Esophagus squamous epithelium (tissue), 5 donors: ENCODE data around the gene HOXB6. TPM values are rescaled to one million over a fixed set of nuclear protein-coding genes. Genes with fewer than 3 reads are reported as not detected.

Experiments
- DNase-seq: peaks from one replicate; lab custom pipeline; 2025; lab: John Stamatoyannopoulos, UW
- H3K27ac ChIP-seq, 4 donors: fragments of 200-600 bp; sonication (generic); one replicate each; pipeline ENCODE4 v1.5.1; 2016 to 2019; ENCODE audit warnings: mild to moderate bottlenecking in 1 of 4
- H3K27me3 ChIP-seq, 4 donors: fragments of 200-600 bp; sonication (generic); 1 replicate in 3 of 4; 2 replicates in 1 of 4; pipeline versions ENCODE4 v1.5.1 to v1.6.0; 2017 to 2021; ENCODE audit warnings: antibody characterized with exemption in 1 of 4
- H3K36me3 ChIP-seq, 3 donors: fragments of 200-600 bp; sonication (generic); one replicate each; pipeline ENCODE4 v1.5.1; 2016 to 2019
- H3K4me1 ChIP-seq, 3 donors: fragments of 200-600 bp; sonication (generic); one replicate each; pipeline ENCODE4 v1.5.1; 2017 to 2019
- H3K4me3 ChIP-seq, 4 donors: fragments of 200-600 bp; sonication (generic); 1 replicate in 3 of 4; 2 replicates in 1 of 4; pipeline ENCODE4 v1.5.1; 2016 to 2019; ENCODE audit warnings: mild to moderate bottlenecking in 2 of 4, moderate library complexity in 1 of 4
- H3K9me3 ChIP-seq, 3 donors: fragments of 200-600 bp; sonication (generic); one replicate each; pipeline ENCODE4 v1.5.1; 2016 to 2019
- POLR2A ChIP-seq, 4 donors: fragments of 450-650 bp; IDR thresholded peaks; one replicate each; pipeline ENCODE4 v1.6.1; 2017; ENCODE audit warnings: antibody characterized with exemption in 4 of 4, mild to moderate bottlenecking in 4 of 4, moderate library complexity in 3 of 4
- WGBS, 2 donors: methylation state at CpG; one replicate each; pipeline ENCODE4 v1.1.5; 2018; 5-methylcytosine and 5-hydroxymethylcytosine counted together
- intact Hi-C: fragments of 100-400 bp; cut with DNase I; formaldehyde crosslinking; loops from one replicate; pipeline ENCODE4 v1.15.0; 2022
- total RNA-seq, 4 donors: library from RNA; depleted of rRNA; stranded (reverse); fragments of >200 nt; gene quantifications; one replicate each; pipeline ENCODE4 v1.1.0, GENCODE V29; 2016
- TF ChIP-seq, protein P1 (sequence below), 6 experiments: fragments of 450-650 bp in 4 of 6; fragments of 200-600 bp in 2 of 6; sonication (generic) in 2 of 6; IDR thresholded peaks; one replicate each; pipeline ENCODE4 v1.5.1; 2016 to 2019; ENCODE audit warnings: antibody characterized with exemption in 6 of 6, mild to moderate bottlenecking in 4 of 6, moderate library complexity in 4 of 6
- donor health status: DM: yes; HTN: yes; CAD: no.

HOXB6 gene
- total RNA-seq, 4 donors from 2014 or later: 1.3 to 3.1 TPM; not detected in 2

DNA sequence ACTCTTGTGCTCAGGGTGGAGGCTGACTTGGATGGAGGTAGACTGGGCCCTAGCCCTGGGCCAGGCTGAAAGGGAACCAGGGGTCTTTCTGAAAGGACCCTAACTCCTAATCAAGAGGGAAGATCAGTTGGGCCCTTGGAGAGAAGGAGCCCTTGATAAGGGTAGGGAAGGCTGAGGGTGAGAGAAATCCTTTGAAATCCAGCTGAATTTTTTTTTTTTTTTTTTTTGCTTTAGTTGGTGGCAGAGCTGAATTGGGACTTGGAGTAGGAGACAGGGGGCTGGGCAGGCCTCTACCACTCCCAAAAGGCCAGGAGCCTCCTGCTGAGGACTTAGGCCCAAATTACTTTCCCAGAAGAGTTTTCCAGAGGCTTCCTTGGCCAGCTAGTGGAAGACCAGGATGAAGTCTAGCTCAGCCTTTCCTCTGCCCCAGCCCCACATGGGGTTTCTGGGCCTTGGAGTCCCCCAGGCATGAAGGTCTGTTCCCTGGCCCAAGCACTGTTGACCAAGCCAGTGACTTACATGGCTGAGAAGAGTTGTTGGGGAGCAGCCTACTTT lies 14.1 kb downstream of the HOXB6 start:
- H3K27me3 ChIP-seq: peaks cover 0 to 100% (median 20%) of the 10 kb centered on the region in 4 donors
- no peak overlapping the region for H3K27ac ChIP-seq
- TF ChIP-seq POLR2A (IDR thresholded peaks at IDR 0.05): no peak
- TF ChIP-seq, protein P1, sequence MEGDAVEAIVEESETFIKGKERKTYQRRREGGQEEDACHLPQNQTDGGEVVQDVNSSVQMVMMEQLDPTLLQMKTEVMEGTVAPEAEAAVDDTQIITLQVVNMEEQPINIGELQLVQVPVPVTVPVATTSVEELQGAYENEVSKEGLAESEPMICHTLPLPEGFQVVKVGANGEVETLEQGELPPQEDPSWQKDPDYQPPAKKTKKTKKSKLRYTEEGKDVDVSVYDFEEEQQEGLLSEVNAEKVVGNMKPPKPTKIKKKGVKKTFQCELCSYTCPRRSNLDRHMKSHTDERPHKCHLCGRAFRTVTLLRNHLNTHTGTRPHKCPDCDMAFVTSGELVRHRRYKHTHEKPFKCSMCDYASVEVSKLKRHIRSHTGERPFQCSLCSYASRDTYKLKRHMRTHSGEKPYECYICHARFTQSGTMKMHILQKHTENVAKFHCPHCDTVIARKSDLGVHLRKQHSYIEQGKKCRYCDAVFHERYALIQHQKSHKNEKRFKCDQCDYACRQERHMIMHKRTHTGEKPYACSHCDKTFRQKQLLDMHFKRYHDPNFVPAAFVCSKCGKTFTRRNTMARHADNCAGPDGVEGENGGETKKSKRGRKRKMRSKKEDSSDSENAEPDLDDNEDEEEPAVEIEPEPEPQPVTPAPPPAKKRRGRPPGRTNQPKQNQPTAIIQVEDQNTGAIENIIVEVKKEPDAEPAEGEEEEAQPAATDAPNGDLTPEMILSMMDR (IDR thresholded peaks at IDR 0.05): no peak
- no peak overlapping the region for H3K4me3 ChIP-seq
- no peaks in the 10 kb centered on the region for H3K9me3 ChIP-seq
- H3K4me1 ChIP-seq: peaks cover 8 to 48% (median 28%) of the 10 kb centered on the region in 3 donors
- H3K36me3 ChIP-seq: no peaks in the 10 kb centered on the region
- intact Hi-C loops: loop anchor here (5.0 kb wide), 1 partner anchor 253 kb away; no protein-coding TSS in a partner anchor
- no peak for DNase-seq

DNA sequence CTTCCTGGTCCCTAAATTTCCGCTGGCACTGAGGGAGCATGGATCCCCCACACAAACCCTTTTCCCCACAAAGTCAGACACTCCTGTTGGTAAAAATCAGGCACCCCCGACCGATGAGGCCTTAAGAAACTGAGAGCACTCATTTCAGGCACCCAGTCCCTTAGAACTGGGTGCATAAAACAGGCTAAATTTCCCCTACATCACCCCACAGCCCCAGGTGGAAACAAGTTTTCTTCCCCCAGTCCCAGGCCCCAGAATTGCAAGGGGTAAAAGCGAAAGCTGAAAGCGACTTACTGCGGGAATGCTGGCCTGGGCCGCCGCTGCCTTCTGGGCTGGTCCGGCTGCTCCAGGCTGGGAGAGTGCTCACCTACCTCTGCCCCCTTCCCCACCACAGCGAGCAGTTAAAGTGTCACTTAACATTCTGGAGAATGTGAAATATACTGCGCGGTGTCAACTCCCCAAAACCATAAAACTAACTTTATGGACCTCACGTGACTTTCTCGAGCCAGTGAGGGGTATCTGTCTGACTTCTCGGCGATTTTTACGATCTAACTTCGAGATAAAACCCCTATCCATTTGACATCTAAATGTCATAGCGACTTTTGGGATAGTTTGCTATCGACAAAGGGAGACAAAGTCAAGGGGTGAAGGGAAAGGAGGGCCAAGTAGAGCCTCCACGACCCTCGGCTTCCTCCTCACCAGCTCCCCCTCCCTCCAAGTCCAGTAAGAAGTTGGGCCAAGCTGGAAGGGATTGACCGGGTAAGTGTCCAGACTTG lies 14.8 kb downstream of the HOXB6 start, which contains the start of gene HOXB3:
Gene HOXB3 (minus strand): TSS at position 411 of the 776 bp plus-strand sequence. CDS start 37,767 bp downstream, outside the sequence.
- no peaks in the 10 kb centered on the region for H3K9me3 ChIP-seq
- intact Hi-C loops: loop anchor here (5.0 kb wide), 1 partner anchor 253 kb away; no protein-coding TSS in a partner anchor
- peaks cover 0 to 100% (median 17%) of the 10 kb centered on the region in 4 donors for H3K27me3 ChIP-seq
- H3K36me3 ChIP-seq: no peaks in the 10 kb centered on the region
- H3K4me3 ChIP-seq: no peak within 1 kb of the TSS
- WGBS, 2 donors: 75 to 84% methylated on average over 18 to 22 of the region's 23 CpGs
- DNase-seq: no peak
- H3K27ac ChIP-seq: no peak within 1 kb of the TSS
- H3K4me1 ChIP-seq: peaks cover 8 to 55% (median 29%) of the 10 kb centered on the region in 3 donors
- TF ChIP-seq, protein P1 (IDR thresholded peaks at IDR 0.05): no peak
- no peak for TF ChIP-seq POLR2A (IDR thresholded peaks at IDR 0.05)

DNA sequence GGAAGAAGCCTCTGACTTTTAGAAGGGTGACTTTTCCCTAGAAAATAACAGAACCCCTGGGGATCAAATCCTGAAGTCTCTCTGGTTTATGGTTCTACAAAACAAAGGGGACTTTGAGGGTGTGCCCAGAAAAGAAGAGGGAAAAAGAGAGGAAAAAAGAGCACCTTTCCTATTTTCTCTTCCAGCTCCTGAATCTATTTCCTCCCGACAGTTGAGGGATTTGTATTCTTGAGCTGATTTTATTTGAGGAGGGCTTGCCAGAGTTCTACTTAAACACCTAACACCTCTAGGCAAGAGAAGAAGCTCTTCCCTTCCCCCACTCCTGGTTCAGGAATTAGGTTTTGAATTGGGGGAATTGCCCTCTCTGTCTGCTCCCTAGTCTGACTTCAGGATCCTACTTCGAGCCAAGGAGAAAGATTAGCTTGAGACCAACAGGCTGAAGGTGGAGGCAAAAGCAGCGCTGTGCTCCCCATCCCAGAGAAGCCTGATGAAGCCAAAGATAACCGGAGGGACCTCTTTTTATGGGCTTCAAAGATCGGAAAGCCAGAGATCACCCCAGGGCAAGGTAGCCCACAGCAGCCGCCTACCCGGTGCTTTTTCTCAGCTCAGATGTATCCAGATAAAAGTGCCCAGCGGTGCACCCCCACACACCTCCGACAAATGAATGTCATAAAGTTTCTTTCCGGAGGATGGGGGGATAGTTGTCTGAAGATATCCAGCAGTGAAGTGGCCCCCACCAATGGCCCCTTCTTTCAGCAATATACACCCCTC lies 15.5 kb downstream of the HOXB6 start:
- no peak for DNase-seq
- Histone ChIP-seq H3K4me3 (no peak overlapping the region), H3K9me3 (no peaks in the 10 kb centered on the region), H3K36me3 (no peaks in the 10 kb centered on the region), H3K27me3 (peaks cover 0 to 100% (median 12%) of the 10 kb centered on the region in 4 donors), H3K27ac (no peak overlapping the region), H3K4me1 (peaks cover 3 to 57% (median 35%) of the 10 kb centered on the region in 3 donors)
- TF ChIP-seq, protein P1 (IDR thresholded peaks at IDR 0.05): no peak
- no peak for TF ChIP-seq POLR2A (IDR thresholded peaks at IDR 0.05)
- WGBS, 2 donors: 66 to 73% methylated on average over 2 to 5 of the region's 10 CpGs
- intact Hi-C loops: no loop called here

DNA sequence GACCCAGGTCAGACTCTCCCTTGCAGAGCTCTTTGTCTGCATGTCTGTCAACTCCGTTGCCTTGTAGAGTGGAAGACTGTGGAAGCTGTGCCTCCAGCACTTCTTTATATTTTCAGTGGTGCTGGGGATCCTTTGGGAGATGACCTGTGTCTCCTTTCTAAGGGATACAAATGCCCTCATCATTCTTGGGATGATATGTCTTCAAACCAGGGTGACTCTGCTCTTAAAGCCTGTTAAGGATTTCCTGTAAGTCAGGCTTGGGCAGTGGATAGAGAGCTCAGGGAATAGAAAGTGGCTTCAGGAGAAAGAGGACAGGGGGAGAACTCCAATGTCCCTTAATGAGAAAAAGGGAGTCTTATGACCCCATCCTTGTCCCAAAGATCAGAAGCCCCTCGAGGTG lies 16.3 kb downstream of the HOXB6 start:
- WGBS, 2 donors: 59 to 72% methylated on average over 2 of the region's 2 CpGs
- no peak overlapping the region for H3K4me3 ChIP-seq

More for the DNA sequence above, 16.3 kb downstream of the HOXB6 start:
- no peaks in the 10 kb centered on the region for H3K9me3 ChIP-seq
- no peak for TF ChIP-seq POLR2A (IDR thresholded peaks at IDR 0.05)
- TF ChIP-seq, protein P1 (IDR thresholded peaks at IDR 0.05): no peak
- peaks cover 0 to 100% (median 10%) of the 10 kb centered on the region in 4 donors for H3K27me3 ChIP-seq
- intact Hi-C loops: no loop called here
- no peak for DNase-seq
- peaks cover 0 to 55% (median 30%) of the 10 kb centered on the region in 3 donors for H3K4me1 ChIP-seq
- no peak overlapping the region for H3K27ac ChIP-seq
- no peaks in the 10 kb centered on the region for H3K36me3 ChIP-seq
